PFSK-1 (cell line): ENCODE data around the gene CAMTA1.

Experiments used
- FOXP2 ChIP-seq: optimal IDR thresholded peaks from 2 replicates; pipeline ENCODE3; 2011; ENCODE audit warnings: borderline replicate concordance, control low read depth, inconsistent platforms; ENCODE audit not compliant: insufficient read depth; ENCODE audit errors: extremely low read length, extremely low read depth
- POLR2AphosphoS5 ChIP-seq: IDR thresholded peaks from 2 replicates; pipeline ENCODE4 v1.6.1; 2012; ENCODE audit warnings: low read depth, mild to moderate bottlenecking, control low read depth, low read length, moderate library complexity
- REST ChIP-seq, 2 experiments: IDR thresholded peaks; 2 replicates each; pipeline versions ENCODE4 v1.6.1 to v1.8.0; 2011 to 2012; ENCODE audit warnings: low read depth in 2 of 2, low read length in 2 of 2, control low read depth in 1 of 2, inconsistent platforms in 1 of 2, mild to moderate bottlenecking in 1 of 2, moderate library complexity in 1 of 2; ENCODE audit not compliant: insufficient read depth in 1 of 2
- SIN3A ChIP-seq: IDR thresholded peaks from 2 replicates; pipeline ENCODE4 v1.6.1; 2012; ENCODE audit warnings: mild to moderate bottlenecking, low read length, moderate library complexity, borderline replicate concordance; ENCODE audit not compliant: insufficient read depth
- TAF1 ChIP-seq: IDR thresholded peaks from 2 replicates; pipeline ENCODE4 v1.6.1; 2012; ENCODE audit warnings: low read length, control low read depth, borderline replicate concordance; ENCODE audit not compliant: insufficient read depth

CAMTA1 gene

GRCh38 chr1:7007902-7008301 is 222.6 kb downstream of the CAMTA1 start:
- TF ChIP-seq TAF1 (no peak), FOXP2 (no peak), POLR2AphosphoS5 (no peak), REST (IDR thresholded peaks at IDR 0.05; ENCODE audit: insufficient read depth in 1 of 2, low read depth in 2 of 2, low read length in 2 of 2) (no peak), SIN3A (no peak)

- TF ChIP-seq POLR2AphosphoS5 (no peak), FOXP2 (no peak), REST (IDR thresholded peaks at IDR 0.05; ENCODE audit: insufficient read depth in 1 of 2, low read depth in 2 of 2, low read length in 2 of 2) (no peak), TAF1 (no peak), SIN3A (no peak)
Measured at GRCh38 chr1:7008331-7008730, 223.1 kb downstream of the CAMTA1 start.

- TF ChIP-seq TAF1, result no peak
Measured at GRCh38 chr1:7008975-7009740, 223.9 kb downstream of the CAMTA1 start.

GRCh38 chr1:7009741-7010525 is 224.7 kb downstream of the CAMTA1 start:
- TF ChIP-seq REST (IDR thresholded peaks at IDR 0.05; ENCODE audit: insufficient read depth in 1 of 2, low read depth in 2 of 2, low read length in 2 of 2) (0 out of 4 replicates have a peak, but pooled peaks of 1 of the 2 experiments have one; percentile 19), POLR2AphosphoS5 (no peak)

- TF ChIP-seq SIN3A, result no peak
- TF ChIP-seq REST (IDR thresholded peaks at IDR 0.05; ENCODE audit: insufficient read depth in 1 of 2, low read depth in 2 of 2, low read length in 2 of 2), result peak; percentile 15 to 52; a peak in 1 of 4 replicates
- no peak for TF ChIP-seq FOXP2
- no peak for TF ChIP-seq POLR2AphosphoS5
- TF ChIP-seq TAF1, result no peak
Measured at GRCh38 chr1:7010534-7011200, 225.4 kb downstream of the CAMTA1 start.
